ENCODE data around the gene PARP12. TPM values are rescaled to one million over a fixed set of nuclear protein-coding genes. Genes with fewer than 3 reads are reported as not detected.

The PARP12 gene
- total and polyA plus RNA-seq, 9 of the 15 experiments (the other 6 are each of a cell fraction or from before 2014, with no cell fraction given), result 4.6 to 40.4 (median 23.5) TPM

GRCh38 chr7:139976838-139977656 lies 85.7 kb downstream of the PARP12 start (continued):
- no peak; the same call in 1 of the 2 replicates for TF ChIP-seq ARID3A (IDR thresholded peaks at IDR 0.05; ENCODE audit: borderline replicate concordance, low read depth, low read length)
- peak; percentile 30; the same call in 1 of the 2 replicates for TF ChIP-seq ARID1B (IDR thresholded peaks at IDR 0.05)
- TF ChIP-seq KLF13 (tag; IDR thresholded peaks at IDR 0.05; ENCODE audit: borderline replicate concordance, low read depth), result no peak
- peak in 1 of 2 experiments; percentile 70; a peak in 3 of 4 replicates for TF ChIP-seq MNT (conservative IDR thresholded peaks at IDR 0.05)
- TF ChIP-seq ZNF217 (CRISPR knock-in tag; IDR thresholded peaks at IDR 0.05), result no peak; the same call in 1 of the 2 replicates
- peak; percentile 47; the same call in 1 of the 2 replicates for TF ChIP-seq FOSL1 (tag; conservative IDR thresholded peaks at IDR 0.05)
- TF ChIP-seq HMBOX1 (IDR thresholded peaks at IDR 0.05), result no peak
- TF ChIP-seq CHD7 (IDR thresholded peaks at IDR 0.05; ENCODE audit: low read depth, low read length), result no peak
- TF ChIP-seq SLC30A9 (CRISPR knock-in tag; IDR thresholded peaks at IDR 0.05), result no peak
- TF ChIP-seq SMARCB1 (IDR thresholded peaks at IDR 0.05; ENCODE audit: insufficient read length, low read depth), result no peak

Measured in K562 (cell line).